Measurements from ENCODE around the gene SLC17A8.
"Not testable (repeated sequence)": the region's sequence is repeated elsewhere in the genome, so short reads cannot be mapped to it uniquely, and the experiment has no call there.

The SLC17A8 gene

DNA sequence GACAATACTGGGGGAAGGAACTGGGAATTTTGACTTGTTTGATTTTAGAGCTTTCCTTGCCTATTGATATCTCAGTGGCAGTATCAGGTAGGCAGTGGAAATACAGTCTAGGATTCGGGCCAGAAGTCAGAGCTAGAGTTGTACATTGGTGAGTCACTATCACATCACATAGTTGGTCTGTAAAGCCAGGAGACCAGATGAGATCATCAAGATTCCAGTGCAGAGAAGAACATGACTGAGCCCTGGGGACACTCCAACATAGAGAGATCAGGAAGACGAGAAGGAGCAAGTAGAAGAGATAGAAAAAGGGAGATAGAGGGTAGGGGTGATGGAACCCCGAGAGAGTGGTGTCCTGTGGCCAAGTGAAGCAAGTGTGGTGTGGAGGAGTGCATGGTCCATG, 70.2 kb downstream of the SLC17A8 start:
- peak; percentile 37 for DNase-seq (ENCODE audit: low read depth)

DNA sequence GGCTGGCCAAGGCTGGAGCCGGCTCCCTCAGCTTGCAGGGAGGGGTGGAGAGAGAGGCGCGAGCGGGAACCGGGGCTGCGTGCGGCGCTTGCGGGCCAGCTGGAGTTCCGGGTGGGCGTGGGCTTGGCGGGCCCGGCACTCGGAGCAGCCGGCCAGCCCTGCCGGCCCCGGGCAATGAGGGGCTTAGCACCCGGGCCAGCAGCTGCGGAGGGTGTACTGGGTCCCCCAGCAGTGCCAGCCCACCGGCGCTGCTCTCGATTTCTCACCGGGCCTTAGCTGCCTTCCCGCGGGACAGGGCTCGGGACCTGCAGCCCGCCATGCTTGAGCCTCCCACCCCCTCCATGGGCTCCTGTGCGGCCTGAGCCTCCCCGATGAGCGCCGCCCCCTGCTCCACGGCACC, 73.4 kb downstream of the SLC17A8 start:
- DNase-seq (ENCODE audit: low read depth) = not testable (repeated sequence)

DNA sequence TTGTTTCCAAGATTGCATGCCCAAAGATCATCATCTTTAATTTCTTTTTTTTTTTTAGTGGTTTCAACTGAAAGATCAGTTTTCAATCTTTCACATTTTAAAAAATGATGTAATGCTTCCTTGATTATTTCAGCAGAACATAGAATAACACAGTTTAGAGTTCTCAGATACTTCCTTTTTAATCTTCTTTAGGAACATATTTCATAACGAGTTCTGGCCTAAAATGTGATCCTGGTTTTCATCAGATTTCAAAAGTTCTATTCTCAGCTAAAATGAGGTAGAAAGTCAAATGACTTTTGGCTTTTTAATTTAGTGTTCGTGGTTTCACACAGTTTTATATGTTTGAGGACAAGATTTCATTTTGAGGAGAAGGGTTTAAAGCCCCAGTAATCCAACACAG, 76.8 kb downstream of the SLC17A8 start:
- DNase-seq (ENCODE audit: low read depth) = no peak

DNA sequence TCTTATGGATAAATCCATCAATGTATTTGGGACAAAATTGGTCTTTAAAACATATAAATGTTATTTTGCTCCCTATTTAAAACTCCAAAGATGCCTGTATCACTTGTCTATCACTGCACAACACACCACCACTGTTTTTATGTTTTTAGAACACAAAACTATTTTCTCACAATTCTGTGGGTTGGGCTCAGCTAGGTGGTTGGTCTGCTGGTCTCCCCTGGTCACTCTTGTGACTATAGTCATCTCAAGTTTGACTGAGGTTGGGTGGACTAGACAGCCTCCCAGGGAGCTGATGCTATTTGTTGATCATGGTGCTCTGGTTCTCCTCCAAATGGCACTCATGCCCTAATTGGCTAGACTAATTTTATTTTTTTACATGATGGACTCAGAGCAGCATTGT, 77.3 kb downstream of the SLC17A8 start:
- DNase-seq (ENCODE audit: low read depth) = no peak

DNA sequence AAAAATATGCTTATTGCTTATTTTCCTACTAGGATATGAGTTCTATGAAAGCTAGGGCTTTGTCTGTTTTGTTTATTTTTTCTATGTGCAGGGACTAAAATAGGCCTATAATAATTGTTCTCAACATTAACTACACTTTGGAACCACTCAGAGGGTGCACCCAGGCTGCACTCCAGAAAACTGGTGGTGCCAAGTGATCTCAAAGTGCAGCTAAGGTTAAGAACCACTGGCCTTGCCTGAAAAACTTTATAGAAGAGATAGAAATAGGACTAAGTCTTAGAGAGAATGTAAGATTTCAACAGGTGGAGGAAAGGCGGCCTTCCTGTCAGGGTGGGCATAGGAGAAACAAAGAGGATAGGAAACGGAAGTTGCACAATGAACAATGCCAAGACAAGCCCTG, 79.1 kb downstream of the SLC17A8 start:
- DNase-seq (ENCODE audit: low read depth) = no peak

GRCh38 chr12:100437038-100437841, 80.4 kb downstream of the SLC17A8 start:
- DNase-seq (ENCODE audit: low read depth) = no peak

GRCh38 chr12:100439797-100440196, 82.9 kb downstream of the SLC17A8 start:
- no peak for DNase-seq (ENCODE audit: low read depth)

DNA sequence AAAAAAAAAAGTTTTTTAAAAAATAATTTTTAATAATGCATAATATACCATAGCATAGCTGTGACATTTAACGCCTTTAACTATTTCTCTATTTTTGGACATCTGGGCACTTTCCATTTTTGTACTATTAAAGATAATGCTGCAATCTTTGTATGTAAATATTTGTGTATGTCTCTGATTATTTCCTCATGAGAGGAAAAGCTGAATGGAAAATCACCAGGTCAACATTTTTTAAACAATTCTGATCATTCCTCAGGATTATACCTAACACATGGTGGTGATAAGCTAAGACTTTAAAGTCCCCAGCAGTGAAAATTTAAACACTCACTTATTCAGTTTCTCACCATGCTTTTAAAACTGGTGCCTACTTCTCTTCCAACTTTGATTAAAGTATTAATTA, 85.5 kb downstream of the SLC17A8 start:
- no peak for DNase-seq (ENCODE audit: low read depth)

DNA sequence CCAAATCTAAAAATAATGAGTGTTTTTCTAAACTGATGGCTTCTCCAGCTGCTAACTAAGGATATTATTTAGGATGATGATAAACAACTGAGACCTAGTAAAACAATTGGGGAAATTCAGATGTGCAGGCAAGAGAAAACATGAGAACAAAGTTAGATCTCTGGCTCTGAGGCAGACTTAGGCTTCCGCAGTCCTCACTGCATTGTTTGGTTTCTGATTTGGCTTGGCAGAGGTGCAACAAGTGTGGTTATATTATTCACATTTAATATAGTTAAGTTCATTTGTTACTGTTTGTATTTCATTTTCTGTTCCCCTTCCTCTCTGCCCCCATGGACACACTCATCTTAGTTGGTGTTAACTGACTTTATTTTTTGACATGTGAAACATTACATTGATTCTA, 86.6 kb downstream of the SLC17A8 start:
- no peak for DNase-seq (ENCODE audit: low read depth)

- no peak for DNase-seq (ENCODE audit: low read depth)
Observed at GRCh38 chr12:100445081-100445481, 88.2 kb downstream of the SLC17A8 start.

GRCh38 chr12:100447381-100447780, 90.5 kb downstream of the SLC17A8 start:
- DNase-seq (ENCODE audit: low read depth) = no peak

DNA sequence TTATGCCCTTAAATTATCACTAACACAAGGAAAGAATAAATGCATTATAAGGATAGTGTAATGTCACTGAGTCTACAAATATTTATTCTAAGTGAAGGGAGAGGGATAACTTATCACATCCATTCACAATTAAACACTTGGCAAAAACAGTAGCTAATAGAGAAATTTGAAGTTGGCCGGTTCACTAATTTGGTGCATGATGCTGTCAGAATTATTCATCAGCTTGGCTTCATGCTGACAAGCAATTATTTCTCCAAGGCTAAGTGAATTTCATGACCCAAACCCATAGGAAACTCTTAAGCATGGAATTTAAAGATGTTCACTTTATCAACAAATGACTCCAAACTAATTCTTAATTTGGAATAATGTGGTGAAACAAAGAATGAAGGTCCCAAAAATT, 91.8 kb downstream of the SLC17A8 start:
- no peak for DNase-seq (ENCODE audit: low read depth)

DNA sequence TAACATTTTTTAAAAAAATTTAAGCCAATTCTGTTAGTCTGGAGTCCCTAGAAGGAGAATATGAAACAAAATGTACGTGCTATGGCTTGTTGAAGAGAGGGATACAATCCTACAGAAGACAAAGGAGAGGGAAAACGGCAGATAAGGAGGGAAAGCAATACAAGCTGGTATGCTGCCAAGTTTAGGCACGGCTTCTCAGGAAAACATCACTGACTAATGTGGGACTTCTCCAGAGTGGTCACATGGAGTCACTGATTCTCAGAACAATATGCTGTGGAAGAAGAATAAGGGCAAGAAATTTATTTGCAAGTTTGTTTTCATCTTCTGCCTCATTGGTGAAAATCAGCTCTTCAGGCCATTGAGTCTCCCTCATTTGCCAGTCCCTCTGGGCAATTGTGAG, 93.9 kb downstream of the SLC17A8 start:
- DNase-seq (ENCODE audit: low read depth) = no peak

- no peak for DNase-seq (ENCODE audit: low read depth)
Observed at GRCh38 chr12:100453951-100454350, 97.1 kb downstream of the SLC17A8 start.

- no peak for DNase-seq (ENCODE audit: low read depth)
Observed at GRCh38 chr12:100455896-100456295, 99.0 kb downstream of the SLC17A8 start.

DNA sequence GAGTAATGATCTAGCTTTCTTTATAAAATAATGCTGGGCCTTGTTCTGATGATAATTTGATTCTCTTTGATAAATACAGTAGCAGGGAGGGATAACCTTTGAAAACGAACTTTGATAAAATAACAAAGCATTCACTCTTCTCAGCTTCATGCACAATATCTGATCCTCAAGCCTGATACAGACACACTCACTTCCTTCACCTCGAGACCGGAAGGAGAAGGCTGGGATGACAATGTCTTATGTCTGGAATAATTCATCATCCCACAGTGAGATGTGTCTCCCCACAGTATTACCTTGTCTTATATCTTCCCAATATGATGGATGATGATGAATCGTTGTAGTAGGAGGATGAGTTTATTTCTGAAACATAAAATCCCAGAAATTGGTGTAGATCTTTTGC, 101.3 kb downstream of the SLC17A8 start:
- DNase-seq (ENCODE audit: low read depth) = no peak

GRCh38 chr12:100460702-100461101, 103.8 kb downstream of the SLC17A8 start:
- DNase-seq (ENCODE audit: low read depth) = no peak

DNA sequence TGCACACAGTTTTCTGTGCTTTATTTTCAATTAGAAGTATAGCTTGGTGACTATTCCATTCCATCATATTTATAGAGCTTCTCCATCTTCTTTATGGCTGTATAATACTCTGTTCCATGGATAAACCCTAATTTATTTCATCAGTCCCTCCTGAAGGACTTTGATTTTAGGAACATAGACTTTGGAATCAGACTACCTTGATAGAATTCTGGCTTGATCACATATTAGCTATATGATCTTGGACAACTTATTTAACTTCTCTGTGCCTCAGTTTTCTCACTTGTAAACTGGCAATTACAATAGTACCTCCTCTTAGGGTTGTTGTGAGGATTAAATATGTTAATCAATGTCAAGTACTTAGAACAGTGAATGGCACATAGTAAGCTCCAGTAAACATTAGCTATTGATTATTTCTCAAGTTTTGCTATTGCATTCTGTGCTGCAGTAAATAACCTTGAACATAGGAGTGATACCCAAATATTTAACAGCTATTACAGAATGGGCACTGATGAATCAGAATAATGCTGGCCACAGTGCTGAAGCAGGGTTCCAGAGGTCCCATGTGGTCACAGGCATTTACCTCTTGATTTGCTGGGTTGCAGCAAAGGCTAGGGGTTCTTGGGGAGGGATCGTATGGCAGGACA, 104.6 kb downstream of the SLC17A8 start:
- no peak for DNase-seq (ENCODE audit: low read depth)

- DNase-seq (ENCODE audit: low read depth) = no peak
Observed at GRCh38 chr12:100463661-100464060, 106.8 kb downstream of the SLC17A8 start.

DNA sequence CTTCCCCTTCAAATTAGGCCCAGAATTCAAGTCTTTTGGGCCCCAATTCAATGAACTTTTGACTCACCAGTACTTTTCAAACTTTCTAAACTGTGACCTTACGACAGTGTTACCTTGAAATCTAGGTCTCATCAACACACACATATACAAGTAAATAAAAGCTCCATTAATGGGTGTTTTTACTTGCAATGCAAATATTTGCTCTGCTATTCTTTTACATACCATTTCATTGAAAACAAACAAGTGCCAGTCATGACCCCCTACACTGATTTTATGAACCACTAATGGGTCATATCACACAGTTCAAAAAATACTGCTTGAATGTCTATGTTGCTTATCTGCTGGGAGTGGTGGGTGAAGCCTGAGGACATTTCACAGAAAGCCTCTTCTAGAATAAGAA, 107.7 kb downstream of the SLC17A8 start:
- no peak for DNase-seq (ENCODE audit: low read depth)

- DNase-seq (ENCODE audit: low read depth) = no peak
Observed at GRCh38 chr12:100468126-100468525, 111.3 kb downstream of the SLC17A8 start.

Data from GM04503 (cell line).